Mesenchymal stem cell (in vitro differentiated cells and primary cell): Measurements from ENCODE around the gene WASHC3.

Experiments
- DNase-seq: peaks from one replicate; pipeline ENCODE4 v3.0.0-alpha.2; 2013
- H2AFZ ChIP-seq: one replicate; pipeline ENCODE4 v1.6.1; 2013; ENCODE audit warnings: low read depth, mild to moderate bottlenecking, control low read depth, inconsistent platforms, low read length, moderate library complexity
- H2AK5ac ChIP-seq: 2 replicates; pipeline ENCODE4 v1.6.1; 2013; ENCODE audit warnings: low read length, moderate library complexity, mild to moderate bottlenecking, inconsistent platforms; ENCODE audit not compliant: severe bottlenecking
- H2BK120ac ChIP-seq: one replicate; pipeline ENCODE4 v1.6.1; 2013; ENCODE audit warnings: low read depth, mild to moderate bottlenecking, inconsistent platforms, low read length, moderate library complexity
- H2BK12ac ChIP-seq, 2 experiments: one replicate each; pipeline ENCODE4 v1.6.1; 2013; ENCODE audit warnings: inconsistent platforms in 2 of 2, low read length in 2 of 2, mild to moderate bottlenecking in 2 of 2, moderate library complexity in 2 of 2, control low read depth in 1 of 2
- H2BK15ac ChIP-seq: one replicate; pipeline ENCODE4 v1.6.1; 2013; ENCODE audit warnings: mild to moderate bottlenecking, low read depth, inconsistent platforms; ENCODE audit not compliant: poor library complexity, severe bottlenecking
- H2BK5ac ChIP-seq: 2 replicates; pipeline ENCODE4 v1.6.1; 2013; ENCODE audit warnings: low read depth, mild to moderate bottlenecking, low read length, control low read depth, inconsistent platforms; ENCODE audit not compliant: poor library complexity, severe bottlenecking
- H3K14ac ChIP-seq, 2 experiments: one replicate each; pipeline ENCODE4 v1.6.1; 2013; ENCODE audit warnings: inconsistent platforms in 2 of 2, low read length in 2 of 2, control low read depth in 1 of 2, mild to moderate bottlenecking in 1 of 2, moderate library complexity in 1 of 2
- H3K18ac ChIP-seq, 2 experiments: one replicate each; pipeline ENCODE4 v1.6.1; 2013; ENCODE audit warnings: inconsistent platforms in 2 of 2, low read length in 2 of 2, control low read depth in 1 of 2, low read depth in 1 of 2, mild to moderate bottlenecking in 1 of 2
- H3K23ac ChIP-seq, 2 experiments: one replicate each; pipeline ENCODE4 v1.6.1; 2013; ENCODE audit warnings: inconsistent platforms in 2 of 2, low read length in 2 of 2, mild to moderate bottlenecking in 2 of 2, moderate library complexity in 2 of 2, control low read depth in 1 of 2
- H3K27ac ChIP-seq: 2 replicates; pipeline ENCODE4 v1.5.1; 2013; ENCODE audit warnings: mild to moderate bottlenecking, moderate library complexity, low read length, control low read depth, inconsistent platforms; ENCODE audit not compliant: poor library complexity, severe bottlenecking
- H3K27me3 ChIP-seq, 2 experiments: 2 replicates each; pipeline versions ENCODE4 v1.6.1 to v1.7.0; 2013; ENCODE audit warnings: low read length in 2 of 2, mild to moderate bottlenecking in 2 of 2, moderate library complexity in 2 of 2, control low read depth in 1 of 2, inconsistent platforms in 1 of 2; ENCODE audit not compliant: control insufficient read depth in 1 of 2, insufficient read depth in 1 of 2
- H3K36me3 ChIP-seq, 2 experiments: 2 replicates each; pipeline versions ENCODE4 v1.6.1 to v1.7.0; 2013; ENCODE audit warnings: low read length in 2 of 2, control low read depth in 1 of 2, inconsistent platforms in 1 of 2, low read depth in 1 of 2, mild to moderate bottlenecking in 1 of 2; ENCODE audit not compliant: insufficient read depth in 2 of 2, control insufficient read depth in 1 of 2
- H3K4ac ChIP-seq, 2 experiments: one replicate each; pipeline ENCODE4 v1.6.1; 2013; ENCODE audit warnings: inconsistent platforms in 2 of 2, low read length in 2 of 2, mild to moderate bottlenecking in 2 of 2, moderate library complexity in 2 of 2, control low read depth in 1 of 2, low read depth in 1 of 2
- H3K4me1 ChIP-seq: 2 replicates; pipeline ENCODE4 v1.6.1; 2013; ENCODE audit warnings: low read depth, low read length, control low read depth; ENCODE audit not compliant: control insufficient read depth, insufficient read depth
- H3K4me2 ChIP-seq: 2 replicates; pipeline ENCODE4 v1.6.1; 2013; ENCODE audit warnings: low read length, mild to moderate bottlenecking, inconsistent platforms; ENCODE audit not compliant: poor library complexity, severe bottlenecking
- H3K4me3 ChIP-seq, 2 experiments: 2 replicates each; pipeline versions ENCODE4 v1.5.1 to v1.7.0; 2013; ENCODE audit warnings: low read length in 2 of 2, mild to moderate bottlenecking in 2 of 2, control low read depth in 1 of 2, low read depth in 1 of 2; ENCODE audit not compliant: insufficient read depth in 1 of 2
- H3K79me1 ChIP-seq: replicated peaks from 2 replicates; pipeline ENCODE4 v1.6.1; 2013; ENCODE audit warnings: mild to moderate bottlenecking, control low read depth, low read length, inconsistent platforms; ENCODE audit not compliant: poor library complexity, severe bottlenecking
- H3K9ac ChIP-seq: 2 replicates; pipeline ENCODE4 v1.7.0; 2013; ENCODE audit warnings: mild to moderate bottlenecking, low read length, moderate library complexity
- H3K9me3 ChIP-seq: 2 replicates; pipeline ENCODE4 v1.7.0; 2013; ENCODE audit warnings: mild to moderate bottlenecking, low read length; ENCODE audit not compliant: control insufficient read depth
- H4K8ac ChIP-seq: one replicate; pipeline ENCODE4 v1.6.1; 2013; ENCODE audit warnings: inconsistent platforms, mild to moderate bottlenecking, low read length, moderate library complexity
- H4K91ac ChIP-seq: one replicate; pipeline ENCODE4 v1.6.1; 2013; ENCODE audit warnings: mild to moderate bottlenecking, low read length, inconsistent platforms
- WGBS: methylation state at CpG from one replicate; pipeline ENCODE4 v1.1.7; 2013; ENCODE audit warnings: mixed read lengths; 5-methylcytosine and 5-hydroxymethylcytosine counted together

WASHC3 gene

DNA sequence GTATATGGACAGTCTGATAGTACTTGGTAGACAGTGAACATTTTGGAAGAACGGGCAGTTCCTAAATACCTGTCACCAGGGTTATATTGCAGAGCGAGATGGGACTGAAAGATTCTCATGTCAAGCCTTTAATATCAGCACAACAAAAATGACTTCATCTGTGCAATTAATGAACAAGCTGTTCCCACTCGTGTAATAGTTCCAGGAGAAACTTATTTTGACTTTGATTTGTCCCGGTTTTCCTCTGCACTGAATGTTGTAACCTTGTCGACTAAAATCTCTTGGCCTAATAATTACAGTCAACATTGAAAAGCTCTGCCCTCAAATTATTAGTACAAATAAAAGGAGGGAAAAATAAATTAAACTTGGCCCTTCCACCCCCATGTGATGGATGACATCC lies 79.5 kb downstream of the WASHC3 start:
- H3K4ac ChIP-seq, result no peak overlapping the region
- no peak overlapping the region for H2BK5ac ChIP-seq
- no peak overlapping the region for H2AFZ ChIP-seq
- no peak overlapping the region for H3K18ac ChIP-seq
- no peak overlapping the region for H3K4me2 ChIP-seq
- no peaks in the 10 kb centered on the region for H3K79me1 ChIP-seq
- no peak overlapping the region for H3K9ac ChIP-seq
- WGBS, result 90% methylated on average over 5 of the region's 5 CpGs
- H3K9me3 ChIP-seq, result no peaks in the 10 kb centered on the region
- no peaks in the 10 kb centered on the region for H3K36me3 ChIP-seq
- H3K23ac ChIP-seq, result no peak overlapping the region
- H2AK5ac ChIP-seq, result no peak overlapping the region
- no peak for DNase-seq
- no peak overlapping the region for H2BK12ac ChIP-seq
- no peak overlapping the region for H3K4me3 ChIP-seq
- no peak overlapping the region for H4K91ac ChIP-seq
- H3K27ac ChIP-seq, result no peak overlapping the region
- no peaks in the 10 kb centered on the region for H3K4me1 ChIP-seq
- no peak overlapping the region for H4K8ac ChIP-seq
- H3K27me3 ChIP-seq, result no peaks in the 10 kb centered on the region
- H2BK120ac ChIP-seq, result no peak overlapping the region
- H3K14ac ChIP-seq, result no peak overlapping the region
- H2BK15ac ChIP-seq, result no peak overlapping the region

DNA sequence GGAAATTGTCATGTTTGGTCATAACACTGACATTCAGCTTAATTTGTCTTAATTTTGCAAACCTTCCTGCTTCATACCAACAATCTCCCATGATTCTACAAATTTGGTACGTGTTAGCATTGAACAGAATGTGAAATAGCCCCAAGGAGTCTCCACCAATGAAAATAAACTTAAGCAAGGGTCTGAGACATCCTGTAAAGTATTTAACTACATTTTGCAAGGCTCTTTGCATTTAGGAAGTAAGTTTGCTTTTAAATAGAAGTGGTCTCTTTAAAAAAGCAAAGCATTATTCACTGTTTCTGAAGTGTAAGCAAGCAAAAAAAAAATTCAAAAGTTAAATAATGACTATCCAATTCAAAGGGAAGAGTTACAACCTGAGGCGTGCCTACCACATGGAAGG lies 79.9 kb downstream of the WASHC3 start:
- Histone ChIP-seq H3K79me1 (no peaks in the 10 kb centered on the region), H3K27me3 (no peaks in the 10 kb centered on the region), H2BK12ac (no peak overlapping the region), H2BK15ac (no peak overlapping the region), H3K9me3 (no peaks in the 10 kb centered on the region), H3K23ac (no peak overlapping the region), H3K14ac (no peak overlapping the region), H4K91ac (no peak overlapping the region), H2AFZ (no peak overlapping the region), H3K27ac (no peak overlapping the region), H3K18ac (no peak overlapping the region), H3K36me3 (no peaks in the 10 kb centered on the region), H3K4me1 (no peaks in the 10 kb centered on the region), H2BK5ac (no peak overlapping the region), H2AK5ac (no peak overlapping the region), H3K4me2 (no peak overlapping the region), H3K4ac (no peak overlapping the region), H2BK120ac (no peak overlapping the region), H3K4me3 (no peak overlapping the region), H3K9ac (no peak overlapping the region), H4K8ac (no peak overlapping the region)
- DNase-seq, result no peak
- WGBS, result 38% methylated on average over 1 of the region's 2 CpGs

DNA sequence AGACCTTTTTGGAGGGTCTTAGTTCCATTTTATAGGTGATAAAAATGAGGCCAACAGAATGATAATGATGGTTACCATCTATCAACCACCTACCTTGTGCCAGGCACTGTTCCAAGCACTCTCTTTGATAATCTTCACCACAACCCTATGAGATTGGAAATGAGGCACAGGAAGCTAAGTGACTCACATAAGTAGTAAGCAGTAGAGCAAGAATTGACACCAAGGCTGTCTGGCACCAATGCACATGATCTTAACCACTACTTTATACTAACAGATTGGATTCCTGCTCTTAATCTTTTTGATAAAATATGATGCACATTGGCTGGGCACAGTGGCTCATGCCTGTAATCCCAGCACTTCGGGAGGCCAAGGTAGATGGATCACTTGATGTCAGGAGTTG lies 93.0 kb downstream of the WASHC3 start:
- Histone ChIP-seq H2AFZ (no peak overlapping the region), H3K4me2 (no peak overlapping the region), H3K27me3 (no peaks in the 10 kb centered on the region), H3K27ac (no peak overlapping the region), H2BK120ac (no peak overlapping the region), H3K9me3 (peaks cover 2% of the 10 kb centered on the region), H4K91ac (no peak overlapping the region), H2AK5ac (no peak overlapping the region), H3K4ac (no peak overlapping the region), H2BK15ac (no peak overlapping the region), H3K4me3 (no peak overlapping the region), H3K23ac (no peak overlapping the region), H3K14ac (no peak overlapping the region), H3K4me1 (no peaks in the 10 kb centered on the region), H3K18ac (no peak overlapping the region), H2BK5ac (no peak overlapping the region), H3K36me3 (no peaks in the 10 kb centered on the region), H3K9ac (no peak overlapping the region), H4K8ac (no peak overlapping the region), H2BK12ac (no peak overlapping the region), H3K79me1 (no peaks in the 10 kb centered on the region)
- DNase-seq, result no peak
- no CpG with 5 or more reads among the region's 1 CpG for WGBS

DNA sequence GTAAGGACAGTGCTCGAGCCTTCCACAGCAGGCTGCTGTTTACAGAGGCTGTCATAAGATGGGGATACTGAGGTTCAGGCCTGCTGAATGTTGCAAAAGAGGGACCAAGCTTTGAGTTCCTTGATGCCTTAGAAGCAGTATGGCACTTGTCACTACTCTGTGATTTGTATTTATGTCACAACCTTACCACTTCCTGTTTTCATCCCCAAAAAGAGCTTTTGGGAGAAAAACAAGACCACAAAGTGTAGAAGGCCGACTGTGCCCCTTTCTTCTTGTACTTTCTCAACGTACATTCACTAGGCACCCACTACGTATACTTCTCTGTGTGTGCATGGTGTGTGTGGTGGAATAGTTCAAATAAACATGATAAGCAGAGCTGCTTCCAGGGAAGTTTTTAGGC lies 94.3 kb downstream of the WASHC3 start:
- H3K9me3 ChIP-seq, result peaks cover 2% of the 10 kb centered on the region
- 88% methylated on average over 4 of the region's 4 CpGs for WGBS
- peak overlapping the region in 1 of 2 experiments; percentile 75 for H3K14ac ChIP-seq
- no peak overlapping the region for H3K27ac ChIP-seq
- H2AK5ac ChIP-seq, result no peak overlapping the region
- no peak overlapping the region for H2BK120ac ChIP-seq
- no peak overlapping the region for H2BK12ac ChIP-seq
- H3K9ac ChIP-seq, result no peak overlapping the region
- no peaks in the 10 kb centered on the region for H3K4me1 ChIP-seq
- H3K4me3 ChIP-seq, result no peak overlapping the region
- no peak overlapping the region for H4K91ac ChIP-seq
- no peak for DNase-seq
- H3K18ac ChIP-seq, result no peak overlapping the region
- H3K36me3 ChIP-seq, result no peaks in the 10 kb centered on the region
- no peak overlapping the region for H2BK5ac ChIP-seq
- H3K27me3 ChIP-seq, result no peaks in the 10 kb centered on the region
- H3K4ac ChIP-seq, result no peak overlapping the region
- no peak overlapping the region for H2BK15ac ChIP-seq
- H4K8ac ChIP-seq, result no peak overlapping the region
- H3K79me1 ChIP-seq, result no peaks in the 10 kb centered on the region
- no peak overlapping the region for H3K4me2 ChIP-seq
- no peak overlapping the region for H2AFZ ChIP-seq
- no peak overlapping the region for H3K23ac ChIP-seq
